Measurements from ENCODE around the gene RGS14.
"Not testable (repeated sequence)": the region's sequence is repeated elsewhere in the genome, so short reads cannot be mapped to it uniquely, and the experiment has no call there.

RGS14 gene

DNA sequence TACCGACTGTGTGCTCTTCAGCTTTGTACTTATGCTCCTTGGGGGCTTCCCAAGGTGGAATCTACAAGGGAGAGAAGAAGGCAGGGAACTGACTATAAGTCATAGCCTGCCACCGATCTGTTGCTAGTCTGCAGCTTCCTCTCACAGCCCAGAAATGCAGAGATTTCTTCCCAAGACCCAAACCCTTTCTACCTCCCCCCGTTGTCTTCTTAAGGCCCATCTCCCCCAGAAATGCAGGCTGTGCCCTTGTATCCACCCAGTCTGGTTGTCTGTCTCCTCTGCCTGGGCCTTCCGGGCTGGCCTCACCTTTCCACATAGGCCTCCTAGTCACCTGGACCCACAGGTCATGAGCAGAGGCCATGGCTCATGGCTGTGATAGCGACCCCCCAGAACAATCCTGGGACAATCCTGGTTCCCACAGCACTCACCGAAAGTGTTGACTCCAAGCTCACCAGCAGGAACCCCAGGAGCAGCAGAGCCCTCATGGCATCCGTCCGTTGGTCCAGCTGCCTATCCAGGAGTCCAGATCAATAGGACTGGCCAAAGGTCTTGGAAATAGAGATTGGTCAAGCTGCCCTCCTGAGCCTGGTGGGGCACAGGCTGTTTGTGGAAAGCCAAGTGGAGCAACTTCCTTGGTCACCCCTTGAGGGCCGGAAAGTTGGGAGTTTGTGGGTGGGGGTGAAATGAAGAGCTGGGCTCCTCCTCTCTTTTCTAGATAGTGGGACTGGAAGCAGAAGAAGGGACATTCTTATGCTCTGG is 51.5 kb downstream of the RGS14 start, which contains the start of gene F12:
F12 (minus strand) TSS at position 522 of the 759 bp plus-strand sequence; CDS start at position 485, 37 bp downstream.
- DNase-seq: no peak

DNA sequence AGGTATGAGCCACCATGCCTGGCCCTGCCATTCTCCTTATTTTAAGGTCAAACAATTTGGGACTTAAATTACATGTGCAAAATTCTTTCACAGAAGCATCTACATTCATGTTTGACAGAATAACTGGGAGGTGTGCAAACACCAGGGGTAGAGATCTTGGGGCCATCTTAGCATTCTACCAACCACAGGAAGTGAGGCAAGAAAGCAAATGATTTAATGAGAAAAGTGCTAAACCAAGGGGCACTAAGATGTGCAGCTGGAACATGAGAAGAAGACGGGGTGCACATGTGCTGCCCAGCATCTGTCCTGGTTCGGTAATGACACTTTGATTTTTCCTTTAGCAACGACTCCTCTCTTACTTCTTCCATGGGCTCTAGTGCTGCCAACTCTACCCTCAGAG is 52.9 kb downstream of the RGS14 start:
- DNase-seq: no peak

DNA sequence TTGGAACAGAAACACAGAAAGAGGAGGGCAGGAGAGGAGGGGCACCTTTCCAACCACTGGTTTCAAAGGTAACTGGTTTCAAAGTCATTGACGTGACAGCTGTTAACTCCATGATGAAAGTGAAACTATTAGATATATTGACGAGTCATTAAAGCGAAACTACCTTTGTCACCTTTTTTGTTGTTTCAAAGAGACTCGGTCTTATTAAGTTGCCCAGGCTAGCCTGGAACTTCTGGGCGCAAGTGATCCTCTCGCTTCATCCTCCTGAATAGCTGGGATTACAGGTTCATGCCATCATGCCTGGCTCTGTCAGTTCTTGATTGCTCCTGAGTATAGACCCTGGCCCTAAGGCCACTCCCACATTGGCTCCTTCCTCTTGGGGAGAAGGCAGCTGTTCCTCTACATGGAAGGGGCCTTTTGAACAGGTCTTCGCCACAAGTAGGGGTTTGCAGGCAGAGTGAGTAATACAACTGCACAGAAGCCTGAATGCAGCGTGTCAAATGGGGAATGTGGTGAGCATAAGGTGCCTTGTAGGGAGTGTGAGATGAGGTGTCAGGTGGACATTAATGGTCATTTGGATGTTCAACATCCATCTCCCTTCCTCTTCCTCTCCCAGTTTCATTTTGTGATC is 55.0 kb downstream of the RGS14 start:
- no peak for DNase-seq

DNA sequence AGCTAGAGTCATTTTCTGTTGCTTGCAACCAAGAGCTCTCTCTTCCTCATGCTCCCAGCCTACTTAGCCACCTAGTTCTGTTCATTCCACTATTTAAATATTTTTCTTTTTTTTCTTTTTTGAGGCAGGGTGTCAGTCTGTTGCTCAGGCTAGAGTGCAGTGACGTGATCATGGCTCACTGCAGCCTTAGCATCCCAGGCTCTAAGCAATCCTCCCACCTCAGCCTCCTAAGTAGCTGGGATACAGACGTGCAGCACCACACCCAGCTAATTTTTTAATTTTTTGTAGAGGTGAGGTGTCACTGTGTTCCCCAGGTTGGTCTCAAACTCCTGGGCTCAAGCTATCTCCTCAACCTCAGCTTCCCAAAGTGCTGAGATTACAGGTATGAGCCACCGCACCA is 56.8 kb downstream of the RGS14 start:
- DNase-seq: no peak

DNA sequence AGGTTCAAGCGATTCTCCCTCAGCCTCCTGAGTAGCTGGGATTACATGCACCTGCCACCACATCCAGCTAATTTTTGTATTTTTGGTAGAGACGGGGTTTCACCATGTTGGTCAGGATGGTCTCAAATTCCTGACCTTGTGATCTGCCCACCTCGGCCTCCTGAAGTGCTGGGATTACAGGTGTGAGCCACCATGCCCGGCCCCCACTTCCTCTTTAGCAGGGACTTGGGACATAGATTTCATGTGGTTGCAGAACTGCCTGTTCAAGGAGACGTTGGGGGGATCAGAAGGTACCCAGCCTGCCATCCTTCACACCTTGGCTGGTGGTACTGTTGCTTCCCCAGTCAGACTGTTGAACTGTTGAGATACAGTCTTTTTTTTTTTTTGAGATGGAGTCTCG is 59.4 kb downstream of the RGS14 start:
- DNase-seq: not testable (repeated sequence)

DNA sequence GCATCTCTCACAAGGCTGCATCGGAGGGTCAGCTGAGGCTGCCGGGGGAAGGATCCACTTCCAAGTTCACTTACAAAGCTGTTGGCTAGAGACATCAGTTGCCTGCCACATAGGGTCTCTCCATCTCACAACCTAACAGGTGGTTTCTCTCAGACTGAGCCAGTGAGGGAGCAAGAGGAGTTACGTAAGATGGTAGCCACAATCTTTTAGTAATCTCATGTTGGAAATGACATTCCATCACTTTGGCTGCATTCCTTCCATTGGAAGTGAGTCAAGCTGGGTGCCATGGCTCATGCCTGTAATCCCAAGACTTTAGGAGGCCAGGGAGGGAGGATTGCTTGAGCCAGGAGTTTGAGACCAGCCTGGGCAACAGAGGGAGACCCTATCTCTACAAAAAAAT is 61.3 kb downstream of the RGS14 start:
- no peak for DNase-seq

DNA sequence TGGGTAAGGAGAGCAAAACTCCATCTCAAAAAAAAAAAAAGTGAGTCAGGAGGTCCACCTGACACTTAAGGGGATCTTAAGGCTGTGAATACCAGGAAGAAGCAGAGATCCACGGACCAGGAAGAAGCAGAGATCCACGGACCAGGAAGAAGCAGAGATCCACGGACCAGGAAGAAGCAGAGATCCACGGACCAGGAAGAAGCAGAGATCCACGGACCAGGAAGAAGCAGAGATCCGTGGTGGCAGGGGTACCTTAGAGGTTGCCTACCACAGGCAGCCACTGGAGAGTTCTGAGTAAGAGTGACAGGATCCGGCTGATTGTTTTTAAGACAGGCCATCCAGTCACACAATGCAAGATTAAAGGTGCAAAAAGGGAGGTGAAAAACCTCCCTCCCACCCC is 62.7 kb downstream of the RGS14 start:
- DNase-seq: not testable (repeated sequence)

DNA sequence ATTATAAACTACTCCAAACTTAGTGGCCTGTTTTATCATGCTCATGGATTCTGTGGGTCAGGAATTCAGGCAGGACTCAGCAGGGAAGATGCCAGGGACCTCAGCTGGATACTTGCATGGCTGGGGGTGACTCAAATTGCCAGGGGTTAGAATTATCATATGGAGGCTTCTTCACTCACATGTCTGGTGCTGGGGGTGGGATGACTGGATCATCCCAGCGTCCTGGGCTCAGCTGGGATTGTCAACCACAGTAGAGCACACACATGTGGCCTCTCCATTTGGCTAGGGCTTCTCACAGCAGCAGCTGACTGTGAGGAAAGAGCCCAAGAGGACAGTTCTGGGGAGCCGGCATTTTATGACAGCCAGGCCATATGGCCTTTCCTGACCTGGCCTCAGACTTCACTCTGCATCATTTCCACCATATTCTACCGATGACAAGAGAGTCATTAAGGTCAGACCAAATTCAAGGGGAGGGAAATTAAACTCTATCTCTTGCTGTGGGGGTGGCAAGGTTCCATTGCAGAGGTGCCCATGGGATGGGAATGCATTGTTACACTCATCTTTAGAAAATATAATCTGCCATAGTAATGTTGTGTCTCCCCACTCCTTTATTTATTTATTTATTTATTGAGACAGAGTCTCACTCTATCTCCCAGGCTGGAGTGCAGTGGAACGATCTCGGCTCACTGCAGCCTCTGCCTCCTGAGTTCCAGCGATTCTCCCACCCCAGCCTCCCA is 63.5 kb downstream of the RGS14 start:
- no peak for DNase-seq
